ENCODE results near the gene FGGY. TPM values are rescaled to one million over a fixed set of nuclear protein-coding genes. Genes with fewer than 3 reads are reported as not detected.
A peak's percentile ranks its signal among the peaks of the same experiment; 100 is the strongest.

Gene FGGY
- total RNA-seq, 1 experiment from 2014 or later, result 14.6 TPM

DNA sequence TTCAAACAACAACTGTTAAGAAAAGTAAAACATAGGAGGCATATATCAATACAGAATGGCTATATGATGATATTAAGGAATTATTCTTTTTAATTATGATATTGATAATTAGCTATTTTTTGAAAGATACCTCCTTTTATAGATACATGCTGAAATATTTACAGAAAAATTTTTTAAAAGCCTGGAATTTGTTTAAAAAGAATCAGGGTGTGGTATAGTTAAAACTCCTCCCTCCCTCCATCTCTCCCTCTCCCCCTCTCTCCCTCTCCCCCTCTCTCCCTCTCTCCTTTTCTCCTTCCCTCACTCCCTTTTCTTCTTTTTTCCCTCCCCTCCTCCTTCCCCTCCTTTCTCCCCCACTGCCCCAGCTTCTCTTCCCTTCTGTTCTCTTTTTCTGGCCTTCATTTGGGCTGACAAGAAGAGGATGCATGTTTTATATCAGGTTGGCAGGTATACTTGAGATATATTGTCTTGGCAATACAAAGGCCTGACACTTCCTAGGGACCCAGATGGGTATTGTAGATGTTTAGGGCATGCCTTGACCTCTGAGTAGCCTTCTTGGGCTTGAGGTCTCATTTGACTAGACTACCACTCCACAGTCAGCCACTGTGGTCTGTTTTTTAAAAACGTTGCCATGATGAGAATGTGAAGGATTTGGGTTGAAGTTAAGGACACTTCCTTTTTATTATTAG is 124.5 kb downstream of the FGGY start:
- Histone ChIP-seq H3K23ac (ENCODE audit: insufficient read length, low read depth, low read length) (no peak overlapping the region), H3K27me3 (ENCODE audit: insufficient read depth, low read length) (no peaks in the 10 kb centered on the region), H4K20me1 (ENCODE audit: control insufficient read depth, insufficient read depth, insufficient read length) (no peaks in the 10 kb centered on the region), H2AFZ (ENCODE audit: low read length) (no peak overlapping the region), H2BK20ac (ENCODE audit: low read depth, low read length, poor library complexity, severe bottlenecking) (no peak overlapping the region), H2AK5ac (ENCODE audit: insufficient read length, low read length) (no peak overlapping the region), H2BK12ac (ENCODE audit: insufficient read length, low read depth, low read length) (no peak overlapping the region), H2BK120ac (ENCODE audit: low read depth, low read length, poor library complexity, severe bottlenecking) (no peak overlapping the region), H3K23me2 (ENCODE audit: insufficient read length, low read depth, low read length, poor library complexity, severe bottlenecking) (no peaks in the 10 kb centered on the region), H3K4me1 (ENCODE audit: insufficient read depth, low read length) (peaks cover 4% of the 10 kb centered on the region; the same call in 1 of the 2 replicates), H3T11ph (ENCODE audit: low read length) (no peak overlapping the region), H2BK5ac (ENCODE audit: insufficient read length, low read length) (no peak overlapping the region), H2BK15ac (ENCODE audit: low read depth, low read length) (no peak overlapping the region), H3K79me2 (ENCODE audit: insufficient read depth, low read length) (no peaks in the 10 kb centered on the region), H4K91ac (ENCODE audit: insufficient read length, low read depth, low read length) (no peak overlapping the region), H3K56ac (ENCODE audit: insufficient read length, low read depth, low read length) (no peak overlapping the region), H3K14ac (ENCODE audit: insufficient read depth, low read length) (no peak overlapping the region), H4K8ac (replicated peaks; ENCODE audit: insufficient read length, low read depth, low read length) (no peak overlapping the region), H3K79me1 (ENCODE audit: insufficient read depth, low read depth, low read length, poor library complexity, severe bottlenecking) (no peaks in the 10 kb centered on the region), H3K4ac (ENCODE audit: low read depth, low read length) (no peak overlapping the region), H3K4me2 (ENCODE audit: insufficient read depth, insufficient read length, low read length) (no peak overlapping the region), H3K27ac (ENCODE audit: insufficient read length, low read depth, low read length) (no peak overlapping the region), H3K9me3 (ENCODE audit: control insufficient read depth, low read depth, low read length) (no peaks in the 10 kb centered on the region), H3K9ac (ENCODE audit: extremely low read depth, insufficient read length, low read length) (no peak overlapping the region), H3K18ac (ENCODE audit: insufficient read length, low read depth, low read length) (no peak overlapping the region), H4K5ac (ENCODE audit: insufficient read length, low read depth, low read length) (no peak overlapping the region)
- no peaks in the 10 kb centered on the region; a peak in 1 of 7 replicates for H3K36me3 Mint-ChIP-seq (ENCODE audit: insufficient read depth in 1 of 3, low read depth in 3 of 3)
- no peak for DNase-seq
- H3K27ac Mint-ChIP-seq, result peak overlapping the region in 1 of 3 experiments; percentile 16; a peak in 2 of 7 replicates
- H3K9me3 Mint-ChIP-seq, result no peaks in the 10 kb centered on the region; a peak in 1 of 5 replicates
- no peak overlapping the region for H3K4me3 Mint-ChIP-seq
- WGBS (ENCODE audit: extremely low coverage, insufficient read length, low lambda C conversion rate), result no CpG with 5 or more reads among the region's 1 CpG
- H3K27me3 Mint-ChIP-seq (ENCODE audit: low read depth), result no peaks in the 10 kb centered on the region
- peaks cover 27 to 37% of the 10 kb centered on the region in 2 experiments for H3K4me1 Mint-ChIP-seq
- TF ChIP-seq CTCF (conservative IDR thresholded peaks at IDR 0.05), result no peak
